NCI-H2107 treated with DMSO at 0.1 percent for 48 hours (cell line): ENCODE results near the gene NUDT13.

Source experiments
- DNase-seq: peaks from one replicate; lab custom pipeline; 2025; ENCODE audit not compliant: unreplicated experiment; lab: John Stamatoyannopoulos, UW

Gene NUDT13

DNA sequence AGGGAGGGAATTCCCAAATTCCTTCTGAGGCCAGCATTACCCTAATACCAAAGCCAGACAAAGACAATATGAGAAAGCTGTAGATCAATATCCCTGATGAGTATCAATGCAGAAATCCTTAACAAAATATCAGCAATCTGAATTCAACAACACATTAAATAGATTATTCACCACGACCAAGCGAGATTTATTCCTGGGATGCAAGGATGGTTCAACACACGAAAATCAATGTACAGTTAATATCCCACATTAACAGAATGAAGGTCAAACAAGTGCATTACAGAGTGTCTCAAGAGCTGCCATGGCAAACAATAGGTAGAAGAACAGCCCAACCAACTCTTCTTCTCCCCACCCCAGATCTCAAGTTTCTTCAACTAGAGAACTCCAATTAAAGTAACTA, 51.4 kb downstream of the NUDT13 start:
- DNase-seq: no peak

DNA sequence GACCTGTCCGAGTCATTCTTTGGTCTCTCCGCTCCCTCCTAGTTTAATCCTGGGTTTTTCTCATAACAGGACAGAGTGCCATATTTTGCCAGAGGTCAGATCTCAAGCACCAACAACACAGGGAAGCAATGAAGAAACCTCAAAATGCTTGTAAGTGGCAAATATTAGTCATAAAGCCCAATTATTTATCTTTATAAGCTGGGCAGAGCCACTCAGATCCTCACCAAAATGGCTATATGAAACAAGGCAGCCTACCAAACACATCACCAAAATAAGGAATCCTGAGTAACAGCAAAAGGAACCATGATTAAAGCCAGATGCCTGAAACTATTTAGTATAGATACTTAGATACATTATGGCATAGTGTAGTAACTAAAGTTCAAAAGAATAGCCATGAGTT, 52.8 kb downstream of the NUDT13 start:
- no peak for DNase-seq

DNA sequence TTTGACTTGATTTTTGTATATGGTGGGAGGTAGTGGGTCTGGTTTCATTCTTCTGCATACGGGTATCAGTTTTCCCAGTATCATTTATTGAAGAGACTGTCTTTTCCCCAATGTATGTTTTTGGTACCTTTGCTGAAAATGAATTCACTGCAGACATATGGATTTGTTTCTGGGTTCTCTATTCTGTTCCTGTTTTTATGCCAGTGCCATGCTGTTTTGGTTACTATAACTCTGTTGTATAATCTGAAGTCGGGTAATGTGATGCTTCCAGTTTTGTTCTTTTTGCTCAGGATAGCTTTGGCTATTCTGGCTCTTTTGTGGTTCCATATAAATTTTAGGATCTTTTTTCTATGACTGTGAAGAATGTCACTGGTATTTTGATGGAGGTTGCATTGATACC, 56.7 kb downstream of the NUDT13 start:
- no peak for DNase-seq

DNA sequence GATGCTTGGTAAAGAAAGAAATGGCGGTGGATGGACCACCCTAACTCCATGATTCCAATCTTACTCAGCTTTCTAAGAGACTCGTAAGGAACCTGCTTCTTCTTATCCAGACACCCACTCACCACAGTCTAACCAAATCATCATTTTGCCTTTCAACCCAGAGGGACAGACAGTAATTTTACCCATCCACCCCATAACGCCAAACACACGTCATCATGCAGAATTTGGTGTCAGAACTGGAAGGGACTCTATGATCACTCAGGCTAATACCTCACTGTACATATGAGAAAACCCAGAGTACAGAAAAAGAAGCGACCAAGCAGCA, 57.2 kb downstream of the NUDT13 start:
- DNase-seq: no peak

DNA sequence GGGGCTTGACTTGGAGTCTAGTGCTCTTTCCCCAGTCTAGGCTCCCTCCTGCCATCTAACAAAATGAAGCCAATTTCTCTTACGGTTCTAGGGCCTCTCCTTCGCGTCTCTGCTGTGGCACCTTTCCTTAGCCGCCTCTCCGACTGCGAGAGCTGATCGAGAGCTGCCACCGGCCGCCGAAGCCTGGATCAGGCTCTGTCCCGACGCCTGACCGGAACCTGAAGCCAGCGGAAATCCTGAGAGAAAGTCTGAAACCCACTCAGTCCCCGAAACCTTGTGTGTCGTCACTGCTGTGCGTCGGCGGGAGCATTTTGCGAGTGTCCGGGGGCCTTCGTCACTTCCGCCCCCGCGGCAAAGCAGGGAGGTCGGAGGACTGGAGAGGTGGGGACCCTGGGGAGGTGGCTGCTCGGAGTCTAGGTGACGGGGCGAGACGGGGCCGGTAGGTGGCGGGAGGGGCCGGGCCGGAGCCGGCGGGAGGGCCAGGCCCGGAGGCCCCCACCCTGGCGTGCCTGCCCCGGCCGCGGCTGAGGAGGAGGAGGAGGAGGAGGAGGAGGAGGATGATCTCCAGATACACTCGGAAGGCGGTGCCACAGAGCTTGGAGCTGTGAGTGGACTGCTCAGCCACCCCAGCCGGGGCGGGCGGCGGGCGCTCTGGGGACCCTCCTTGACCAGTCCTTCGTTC, 57.7 kb downstream of the NUDT13 start, which contains the start of the genes ECD and FAM149B1:
Gene ECD, minus strand, starts transcription at position 226 of the 682 bp plus-strand sequence. CDS start 4,071 bp downstream, outside the sequence.
Gene FAM149B1, plus strand, starts transcription at position 337 of the 682 bp plus-strand sequence. Its CDS starts 221 bp downstream, at position 558.
- peak; percentile 43 for DNase-seq

DNA sequence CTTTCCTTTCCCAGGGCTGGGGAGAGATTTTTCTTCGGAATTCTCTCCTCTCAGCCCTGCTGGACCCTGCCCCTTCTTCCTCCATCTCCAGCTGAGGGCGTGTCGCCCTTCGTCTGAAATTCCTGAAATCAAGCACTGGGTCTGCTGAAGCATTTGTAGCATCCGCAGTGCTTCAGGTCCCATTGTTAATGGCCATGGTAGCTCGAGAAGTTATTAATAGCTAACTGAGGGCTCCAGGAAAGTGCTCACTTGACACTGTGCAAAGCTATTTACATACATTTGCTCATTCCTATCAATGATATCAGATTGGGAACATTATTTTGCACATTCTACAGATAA, 58.2 kb downstream of the NUDT13 start:
- DNase-seq: no peak

DNA sequence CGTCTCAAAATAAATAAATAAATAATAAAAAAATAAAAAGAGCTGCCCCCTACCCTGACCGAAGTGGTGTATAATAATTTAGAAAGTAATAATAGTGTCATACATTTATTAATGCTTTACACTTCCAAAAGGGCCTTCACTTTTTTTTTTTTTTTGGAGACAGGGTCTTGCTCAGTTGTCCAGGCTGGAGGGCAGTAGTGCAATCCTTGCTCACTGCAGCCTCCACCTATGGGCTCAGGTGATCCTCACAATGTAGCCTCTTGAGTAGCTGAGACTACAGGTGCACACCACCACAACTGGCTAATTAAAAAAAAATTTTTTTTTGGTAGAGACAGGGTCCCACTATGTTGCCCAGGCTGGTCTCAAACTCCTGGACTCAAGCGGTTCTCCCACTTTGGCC, 59.1 kb downstream of the NUDT13 start:
- no peak for DNase-seq

DNA sequence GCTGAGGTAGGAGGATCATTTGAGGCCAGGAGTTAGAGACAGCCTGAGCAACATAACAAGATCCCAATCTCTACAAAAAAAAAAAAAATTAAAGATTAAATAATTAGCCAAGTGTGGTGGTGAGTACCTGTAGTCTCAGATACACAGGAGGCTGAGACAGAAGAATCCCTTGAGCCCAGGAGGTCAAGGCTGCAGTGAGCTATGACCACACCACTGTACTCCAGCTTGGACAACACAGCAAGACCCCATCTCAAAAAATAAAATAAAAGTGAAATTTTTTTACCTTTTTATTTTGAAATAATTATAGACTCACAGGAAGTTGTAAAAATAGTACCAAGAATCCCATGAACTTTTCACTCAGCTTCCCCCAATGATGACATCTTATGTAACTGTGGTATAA, 62.6 kb downstream of the NUDT13 start:
- no peak for DNase-seq

GRCh38 chr10:73174148-73174925, 64.1 kb downstream of the NUDT13 start:
- DNase-seq: no peak
